ENCODE data around the gene ZC3H4.

GRCh38 chr19:47018923-47019322, 94.7 kb downstream of the ZC3H4 start:
- TF ChIP-seq CTCF (IDR thresholded peaks at IDR 0.05) (no peak), ZFX (IDR thresholded peaks at IDR 0.05; ENCODE audit: borderline replicate concordance) (no peak)

All from 22Rv1 (cell line).